ENCODE measurements around the gene SRA1. TPM values are rescaled to one million over a fixed set of nuclear protein-coding genes. Genes with fewer than 3 reads are reported as not detected.
A peak's percentile ranks its signal among the peaks of the same experiment; 100 is the strongest.

SRA1 gene
- total RNA-seq, 2 donors from 2014 or later, result 25.1 to 39.0 TPM

DNA sequence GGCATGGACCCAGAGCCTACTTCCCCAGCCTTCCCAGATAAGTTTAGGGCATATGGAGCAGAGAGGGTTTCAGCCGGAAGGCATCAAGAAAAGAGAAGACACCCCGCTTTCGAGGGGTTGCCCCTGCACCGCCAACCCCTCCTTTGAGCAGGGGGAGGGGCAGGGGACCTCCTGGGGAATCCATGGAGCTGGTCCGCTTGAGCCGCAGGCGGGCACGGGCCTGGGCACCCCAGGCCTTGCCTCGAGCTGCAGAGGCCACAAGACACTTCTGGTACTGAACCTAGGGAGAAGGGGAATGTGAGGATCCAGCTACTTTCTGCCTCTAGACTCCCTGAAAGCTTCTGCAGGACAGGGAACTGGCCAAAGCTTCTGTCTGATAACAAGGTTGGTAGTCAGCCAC is 1.3 kb upstream of the SRA1 start:
- DNase-seq (no peak), ATAC-seq (no peak)
- intact Hi-C loops (cut with DNase I, micrococcal nuclease), result no loop called here

DNA sequence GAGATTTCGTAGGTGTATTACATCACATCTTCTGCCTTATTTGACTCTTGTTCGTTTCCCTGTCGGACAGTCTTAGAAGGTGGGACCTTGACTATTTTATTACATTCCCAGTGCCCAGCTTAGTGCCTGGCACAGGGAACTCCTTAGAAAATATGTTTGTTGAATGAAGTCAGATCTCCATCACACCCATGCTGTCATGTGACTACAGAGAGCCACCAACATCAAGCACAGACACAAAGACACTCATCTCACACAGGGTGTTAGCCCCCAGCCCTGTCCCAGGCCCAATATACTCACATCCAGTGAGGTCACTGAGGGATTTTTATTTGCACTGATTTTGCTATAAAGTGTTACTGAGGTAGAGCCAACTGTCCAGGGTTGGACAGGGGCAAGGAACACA is 692 bp upstream of the SRA1 start:
- DNase-seq (no peak), ATAC-seq (no peak)

GRCh38 chr5:140556438-140556837 is 835 bp downstream of the SRA1 start:
- DNase-seq (no peak), ATAC-seq (peak; percentile 28)
- intact Hi-C loops (cut with DNase I, micrococcal nuclease), result no loop called here

More for the DNA sequence above, 692 bp upstream of the SRA1 start:
- intact Hi-C loops (cut with DNase I, micrococcal nuclease), result no loop called here

- DNase-seq (no peak), ATAC-seq (no peak)
- intact Hi-C loops (cut with DNase I, micrococcal nuclease), result no loop called here
Measured at GRCh38 chr5:140555747-140556312, 1.4 kb downstream of the SRA1 start.

GRCh38 chr5:140554454-140554853 is 2.8 kb downstream of the SRA1 start:
- no peak for ATAC-seq
- intact Hi-C loops (cut with DNase I, micrococcal nuclease), result no loop called here
- no peak for DNase-seq

- DNase-seq, result no peak
- ATAC-seq, result no peak
- intact Hi-C loops (cut with DNase I, micrococcal nuclease), result no loop called here
Measured at GRCh38 chr5:140553657-140554056, 3.6 kb downstream of the SRA1 start.

DNA sequence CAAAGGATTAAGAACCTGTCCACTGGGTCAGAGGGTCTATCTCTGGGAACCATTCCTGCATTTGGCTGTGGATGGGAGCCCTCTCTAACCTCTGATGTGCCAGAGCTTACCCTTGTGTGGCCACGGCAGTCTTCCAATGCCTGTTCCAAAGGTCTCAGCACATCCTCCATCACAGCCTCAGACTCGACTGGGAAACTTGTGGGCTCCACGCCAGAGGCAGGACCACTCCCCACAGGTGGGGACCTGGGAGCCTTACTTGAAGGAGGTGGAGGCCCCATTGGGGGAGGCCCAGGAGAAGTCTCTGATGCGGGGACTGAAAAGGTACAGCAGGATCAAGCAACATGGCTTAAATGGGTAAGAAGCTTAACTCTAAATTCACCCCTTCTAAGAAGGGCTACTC is 5.4 kb downstream of the SRA1 start:
- ATAC-seq (no peak), DNase-seq (no peak)
- intact Hi-C loops (cut with DNase I, micrococcal nuclease), result no loop called here

GRCh38 chr5:140550147-140551079 is 6.9 kb downstream of the SRA1 start:
- intact Hi-C loops (cut with DNase I, micrococcal nuclease), result no loop called here
- no peak for DNase-seq
- ATAC-seq, result no peak

DNA sequence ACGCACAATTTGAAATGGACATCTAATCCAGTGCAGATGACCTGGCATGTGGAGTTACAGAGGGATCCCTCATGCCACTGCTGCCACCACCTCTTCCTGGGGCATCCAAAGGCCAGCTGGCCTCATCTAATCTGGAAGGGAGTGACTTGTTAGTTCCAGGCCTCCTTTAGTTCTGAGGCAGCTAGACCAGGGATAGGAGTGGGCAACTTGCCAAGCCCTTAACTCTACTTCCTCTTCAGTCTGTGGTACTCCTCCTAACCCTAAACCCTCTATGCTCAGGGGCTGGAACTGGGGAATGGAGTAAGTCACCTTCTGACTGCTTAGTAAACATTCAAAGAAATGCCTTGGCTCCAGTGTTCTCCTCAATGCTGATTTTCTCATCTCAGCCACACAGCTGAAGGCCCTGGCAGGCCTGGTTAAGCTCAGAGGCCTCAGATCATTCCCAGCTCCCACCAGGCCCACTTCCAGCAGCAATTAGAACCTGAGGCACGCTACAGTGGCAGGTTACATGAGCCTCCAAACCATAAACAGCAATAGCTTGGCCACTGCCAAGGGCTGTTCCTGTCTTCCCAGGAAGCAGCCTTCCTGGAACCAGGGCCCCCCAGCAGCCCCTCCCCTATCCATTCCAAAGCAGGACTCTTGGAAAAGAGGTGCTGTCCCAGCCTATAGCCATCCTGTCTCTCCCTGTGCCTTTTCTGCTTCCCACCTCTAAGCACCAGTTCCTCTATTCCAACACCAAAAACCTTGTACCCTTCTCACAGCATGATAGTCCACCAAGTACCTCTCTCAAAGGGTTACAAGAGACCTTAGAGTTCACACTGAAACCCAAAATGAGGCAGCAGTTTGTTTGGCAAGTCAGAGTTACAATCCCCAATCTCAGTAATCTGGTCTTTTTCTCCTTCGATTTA is 7.8 kb downstream of the SRA1 start:
- DNase-seq, result peak; percentile 69 to 85
- intact Hi-C loops (cut with DNase I, micrococcal nuclease), result loop anchor here in 1 of 2 donors (5.0 kb wide), 1 partner anchor 93 kb away; no protein-coding TSS in a partner anchor
- peak; percentile 14 for ATAC-seq

- DNase-seq, result no peak
- intact Hi-C loops (cut with DNase I, micrococcal nuclease), result loop anchor here in 1 of 2 donors (5.0 kb wide), 1 partner anchor 94 kb away; no protein-coding TSS in a partner anchor
Measured at GRCh38 chr5:140548791-140549190, 8.5 kb downstream of the SRA1 start.

DNA sequence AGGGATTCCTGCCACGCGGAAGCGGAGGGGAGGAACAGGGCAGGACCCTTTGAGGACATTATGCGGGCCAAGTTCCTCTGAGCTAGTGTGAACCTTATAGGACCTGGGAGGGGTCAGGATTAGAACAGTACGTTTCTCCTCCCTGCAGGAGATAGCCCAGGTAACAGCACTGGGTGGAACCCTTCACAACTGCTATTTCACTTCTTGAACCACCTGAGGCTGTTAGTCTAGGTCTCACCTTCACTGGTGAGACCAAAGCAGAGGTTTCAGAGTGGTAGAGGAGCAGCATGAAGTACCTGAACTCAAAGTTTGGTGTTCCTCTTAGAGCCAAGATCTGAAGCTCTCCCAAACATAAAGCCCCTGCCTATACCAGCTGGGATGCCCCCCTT is 9.0 kb downstream of the SRA1 start:
- DNase-seq (peak in 1 of 2 donors; percentile 91), ATAC-seq (peak; percentile 71)
- intact Hi-C loops (cut with DNase I, micrococcal nuclease), result loop anchor here in 1 of 2 donors (5.0 kb wide), 1 partner anchor 94 kb away; no protein-coding TSS in a partner anchor

More at GRCh38 chr5:140548791-140549190, 8.5 kb downstream of the SRA1 start:
- ATAC-seq, result no peak

- peak; percentile 84 for ATAC-seq
- peak; percentile 98 for DNase-seq
- intact Hi-C loops (cut with DNase I, micrococcal nuclease), result loop anchor here in 1 of 2 donors (5.0 kb wide), 1 partner anchor 95 kb away; no protein-coding TSS in a partner anchor
Measured at GRCh38 chr5:140547508-140548299, 9.6 kb downstream of the SRA1 start, which contains the start of gene EIF4EBP3. TSS of gene EIF4EBP3 (plus strand) at chr5:140547662. CDS start at chr5:140547738, 76 bp downstream.

- DNase-seq, result peak; percentile 42 to 70
- ATAC-seq, result peak; percentile 27
- intact Hi-C loops (cut with DNase I, micrococcal nuclease), result loop anchor here in 1 of 2 donors (5.0 kb wide), 1 partner anchor 95 kb away; no protein-coding TSS in a partner anchor
Measured at GRCh38 chr5:140546851-140547507, 10.3 kb downstream of the SRA1 start.

- intact Hi-C loops (cut with DNase I, micrococcal nuclease), result loop anchor here in 1 of 2 donors (5.0 kb wide), 1 partner anchor 97 kb away; no protein-coding TSS in a partner anchor
Measured at GRCh38 chr5:140545606-140546005, 11.7 kb downstream of the SRA1 start.

DNA sequence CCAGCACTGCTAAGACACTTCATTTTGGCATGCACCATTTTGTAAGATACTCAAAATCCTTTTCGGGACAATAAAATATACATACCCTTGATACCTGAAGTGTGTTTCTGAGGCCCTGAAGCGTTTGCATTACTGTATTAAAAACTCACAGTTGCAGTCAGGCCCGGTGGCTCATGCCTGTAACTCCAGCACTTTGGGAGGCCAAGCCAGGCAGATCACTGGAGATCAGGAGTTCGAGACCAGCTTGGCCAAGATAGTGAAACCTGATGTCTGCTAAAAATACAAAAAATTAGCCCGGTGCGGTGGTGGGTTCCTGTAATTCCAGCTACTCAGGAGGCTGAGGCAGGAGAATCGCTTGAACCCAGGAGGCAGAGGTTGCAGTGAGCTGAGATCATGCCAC is 12.3 kb downstream of the SRA1 start:
- ATAC-seq, result no peak
- intact Hi-C loops (cut with DNase I, micrococcal nuclease), result loop anchor here in 1 of 2 donors (5.0 kb wide), 1 partner anchor 97 kb away; no protein-coding TSS in a partner anchor
- DNase-seq, result no peak

More at GRCh38 chr5:140545606-140546005, 11.7 kb downstream of the SRA1 start:
- ATAC-seq (no peak), DNase-seq (no peak)

GRCh38 chr5:140542972-140543371 is 14.3 kb downstream of the SRA1 start:
- intact Hi-C loops (cut with DNase I, micrococcal nuclease), result no loop called here
- no peak for DNase-seq
- ATAC-seq, result peak; percentile 8

DNA sequence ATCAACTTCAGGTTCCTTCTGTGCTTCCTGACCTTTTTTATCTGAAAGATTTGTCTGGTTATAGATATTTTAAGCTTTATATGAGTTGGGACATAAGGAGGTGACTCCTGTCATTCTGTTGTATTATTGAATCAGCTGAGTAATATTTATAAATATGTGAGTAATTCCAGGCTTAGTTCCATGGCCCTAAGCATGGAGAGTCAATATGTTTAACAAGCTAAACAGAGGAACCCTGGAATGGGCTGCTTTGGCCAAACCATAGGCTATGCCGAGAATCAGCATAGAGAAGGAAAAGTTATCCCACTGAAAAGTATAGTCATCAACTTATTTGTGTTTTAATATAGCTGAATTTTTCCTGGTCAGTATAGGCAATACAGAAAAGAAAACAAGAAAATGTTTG is 17.0 kb downstream of the SRA1 start:
- ATAC-seq (no peak), DNase-seq (no peak)
- intact Hi-C loops (cut with DNase I, micrococcal nuclease), result no loop called here
